Mucosa of rectum (tissue), 2 donors: Measurements from ENCODE around the gene KCTD16.

Experiments used
- H3K27ac ChIP-seq, 2 donors: one replicate each; pipeline ENCODE4 v1.7.0; 2013; ENCODE audit warnings: inconsistent platforms in 2 of 2, low read depth in 2 of 2, low read length in 2 of 2
- H3K27me3 ChIP-seq, 2 donors: one replicate each; pipeline ENCODE4 v1.7.0; 2013; ENCODE audit warnings: low read length in 2 of 2; ENCODE audit not compliant: control insufficient read depth in 2 of 2, insufficient read depth in 2 of 2
- H3K36me3 ChIP-seq, 2 donors: one replicate each; pipeline ENCODE4 v1.7.0; 2013; ENCODE audit warnings: low read length in 2 of 2; ENCODE audit not compliant: control insufficient read depth in 2 of 2, insufficient read depth in 2 of 2
- H3K4me1 ChIP-seq, 2 donors: one replicate each; pipeline ENCODE4 v1.7.0; 2013; ENCODE audit warnings: low read length in 2 of 2, mild to moderate bottlenecking in 1 of 2; ENCODE audit not compliant: control insufficient read depth in 2 of 2, insufficient read depth in 2 of 2
- H3K4me3 ChIP-seq, 2 donors: one replicate each; pipeline ENCODE4 v1.7.0; 2013; ENCODE audit warnings: low read length in 2 of 2
- H3K9ac ChIP-seq, 2 donors: one replicate each; pipeline ENCODE4 v1.7.0; 2013; ENCODE audit warnings: low read length in 2 of 2, low read depth in 1 of 2, mild to moderate bottlenecking in 1 of 2
- H3K9me3 ChIP-seq, 2 donors: one replicate each; pipeline ENCODE4 v1.7.0; 2013; ENCODE audit warnings: low read length in 2 of 2; ENCODE audit not compliant: control insufficient read depth in 2 of 2
- donor health status: healthy.
- donor health status: Normal muscosa, but diverticular disease.

The KCTD16 gene

DNA sequence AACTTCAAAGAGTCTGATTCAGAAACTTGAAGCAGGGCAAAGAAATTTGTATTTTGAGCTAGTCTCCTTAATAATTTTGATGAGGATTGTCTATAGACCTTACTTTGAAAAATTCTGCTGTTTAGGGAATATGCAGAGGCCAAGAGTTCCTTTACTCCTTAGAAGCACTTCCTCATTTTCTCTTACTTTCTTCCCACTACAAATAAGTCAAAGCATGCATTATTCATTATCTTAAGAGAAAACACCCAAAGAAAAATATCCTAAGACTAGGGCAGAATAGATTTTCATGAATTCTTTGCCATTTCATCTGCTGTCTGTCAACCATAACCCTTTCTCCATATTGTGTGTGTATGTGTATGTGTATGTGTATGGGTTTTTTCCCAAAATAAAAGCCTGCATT, 307.9 kb downstream of the KCTD16 start:
- Histone ChIP-seq H3K27ac (no peak overlapping the region), H3K27me3 (no peaks in the 10 kb centered on the region), H3K36me3 (no peaks in the 10 kb centered on the region), H3K9me3 (no peaks in the 10 kb centered on the region), H3K9ac (no peak overlapping the region), H3K4me3 (no peak overlapping the region), H3K4me1 (no peaks in the 10 kb centered on the region)

DNA sequence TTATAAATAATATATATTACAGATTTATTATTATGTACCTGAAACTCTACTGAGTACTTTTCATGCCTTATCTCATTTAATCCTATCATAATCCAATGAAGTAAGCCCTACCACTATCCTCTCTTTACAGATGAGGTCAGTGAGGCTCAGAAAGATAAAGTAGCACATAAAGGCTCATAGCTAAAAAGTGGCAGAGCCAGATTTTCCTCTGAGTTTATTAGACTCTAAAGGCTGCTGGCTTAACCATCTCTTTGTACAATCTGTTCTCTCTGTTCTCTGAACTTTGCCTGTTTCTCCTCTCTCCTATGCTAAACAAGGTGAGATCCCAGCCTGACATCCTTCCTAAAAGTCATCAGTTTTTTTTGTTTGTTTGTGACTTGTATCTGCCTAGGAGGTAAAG, 311.2 kb downstream of the KCTD16 start:
- Histone ChIP-seq H3K27me3 (no peaks in the 10 kb centered on the region), H3K4me1 (no peaks in the 10 kb centered on the region), H3K36me3 (no peaks in the 10 kb centered on the region), H3K27ac (no peak overlapping the region), H3K4me3 (no peak overlapping the region), H3K9ac (no peak overlapping the region), H3K9me3 (no peaks in the 10 kb centered on the region)

DNA sequence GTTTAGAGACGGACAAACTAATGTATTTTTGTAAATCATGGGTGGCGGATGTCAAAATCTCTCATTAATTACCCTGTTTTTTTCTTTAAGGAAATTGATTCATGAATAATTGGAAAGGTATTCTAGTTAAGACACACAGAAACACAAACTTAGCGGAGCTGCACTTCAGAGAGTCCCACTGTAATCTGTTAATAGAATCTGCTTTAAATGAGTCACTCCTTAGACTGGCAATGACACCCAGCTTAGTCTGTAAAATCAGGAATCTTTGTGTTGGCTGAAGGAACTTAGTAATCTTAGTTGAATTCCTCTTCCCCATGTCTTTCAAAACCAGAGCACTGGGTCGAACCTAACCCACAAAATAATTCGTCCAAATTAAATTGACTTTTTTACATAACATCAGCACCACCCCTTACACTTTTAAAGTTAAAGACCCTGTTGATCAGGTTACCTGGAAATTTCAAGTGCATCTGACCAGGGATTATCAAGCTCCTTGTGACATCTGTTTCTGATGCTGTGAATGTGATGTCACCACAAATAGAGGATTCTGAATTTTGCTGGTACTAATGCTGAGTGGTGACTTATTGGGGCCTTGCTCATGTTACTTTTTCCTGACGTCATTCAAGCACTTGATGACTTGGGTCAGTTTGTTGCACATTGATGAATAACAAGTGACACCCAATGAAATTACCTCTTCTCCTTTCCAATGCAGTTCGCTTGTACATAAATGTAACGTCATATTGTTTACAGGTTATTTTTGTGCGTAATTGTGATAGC, 313.6 kb downstream of the KCTD16 start:
- Histone ChIP-seq H3K4me3 (no peak overlapping the region), H3K9me3 (no peaks in the 10 kb centered on the region), H3K9ac (no peak overlapping the region), H3K36me3 (no peaks in the 10 kb centered on the region), H3K27ac (no peak overlapping the region), H3K27me3 (no peaks in the 10 kb centered on the region), H3K4me1 (no peaks in the 10 kb centered on the region)

DNA sequence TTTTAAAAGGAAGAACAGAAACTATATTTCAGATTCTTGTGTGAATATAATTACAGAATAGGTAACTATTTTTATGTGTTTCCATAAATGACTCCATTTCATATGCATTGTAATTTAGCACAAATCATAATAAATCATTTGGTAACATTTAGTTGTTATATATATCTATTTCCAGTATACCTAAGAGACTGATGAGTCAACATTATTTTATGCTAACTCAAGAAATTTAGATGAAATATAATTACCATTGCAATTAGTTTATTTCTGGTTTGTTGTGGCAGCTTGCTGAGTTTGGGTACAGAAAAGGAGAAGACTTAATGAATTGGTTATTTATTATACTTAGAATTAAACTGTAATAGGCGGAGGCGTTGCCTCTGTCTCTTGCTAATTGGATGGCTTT, 314.9 kb downstream of the KCTD16 start:
- Histone ChIP-seq H3K27ac (no peak overlapping the region), H3K36me3 (no peaks in the 10 kb centered on the region), H3K9ac (no peak overlapping the region), H3K4me3 (no peak overlapping the region), H3K27me3 (no peaks in the 10 kb centered on the region), H3K9me3 (no peaks in the 10 kb centered on the region), H3K4me1 (no peaks in the 10 kb centered on the region)

DNA sequence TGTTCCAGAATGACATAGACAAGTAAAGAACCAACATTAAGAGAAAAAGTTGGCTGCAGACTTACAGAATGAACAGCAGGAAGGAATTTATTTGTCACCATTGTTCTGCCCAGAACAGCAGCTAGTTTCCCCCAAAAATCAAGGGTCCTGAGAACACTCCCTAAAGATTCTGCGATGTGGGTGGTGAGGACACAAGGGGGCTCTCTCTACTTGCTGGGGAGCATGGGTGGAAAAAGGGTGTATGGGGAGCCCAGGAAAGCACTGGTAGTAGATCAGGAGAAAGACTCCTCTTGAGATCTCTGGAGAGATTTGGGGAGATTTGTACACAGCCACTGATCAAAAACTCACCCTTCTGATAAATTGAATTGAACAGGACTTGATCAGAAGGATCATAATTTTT, 316.5 kb downstream of the KCTD16 start:
- no peak overlapping the region for H3K9ac ChIP-seq
- H3K27ac ChIP-seq = no peak overlapping the region
- no peaks in the 10 kb centered on the region for H3K36me3 ChIP-seq
- H3K9me3 ChIP-seq = no peaks in the 10 kb centered on the region
- H3K4me1 ChIP-seq = no peaks in the 10 kb centered on the region
- H3K27me3 ChIP-seq = no peaks in the 10 kb centered on the region
- no peak overlapping the region for H3K4me3 ChIP-seq

DNA sequence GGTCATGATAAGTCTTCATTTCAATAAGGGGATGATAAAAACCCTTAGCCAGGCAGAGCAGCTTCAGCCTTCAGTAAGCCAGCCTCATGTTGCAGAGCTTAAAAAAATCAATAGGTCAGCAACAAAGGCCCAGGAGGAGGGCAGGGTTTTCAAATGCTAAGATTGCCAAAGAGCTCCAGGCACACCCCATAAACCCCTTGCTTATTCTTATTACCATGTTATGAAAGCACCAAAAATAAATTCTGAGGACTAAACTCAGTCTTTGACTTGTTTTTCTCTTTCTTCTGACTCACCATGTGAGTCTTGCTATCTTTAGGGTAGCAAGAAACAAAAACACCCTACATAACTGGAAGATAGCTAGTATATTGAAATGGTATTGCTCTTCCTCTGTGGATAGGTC, 317.1 kb downstream of the KCTD16 start:
- Histone ChIP-seq H3K9ac (no peak overlapping the region), H3K4me1 (no peaks in the 10 kb centered on the region), H3K36me3 (no peaks in the 10 kb centered on the region), H3K9me3 (no peaks in the 10 kb centered on the region), H3K27me3 (no peaks in the 10 kb centered on the region), H3K27ac (no peak overlapping the region), H3K4me3 (no peak overlapping the region)

DNA sequence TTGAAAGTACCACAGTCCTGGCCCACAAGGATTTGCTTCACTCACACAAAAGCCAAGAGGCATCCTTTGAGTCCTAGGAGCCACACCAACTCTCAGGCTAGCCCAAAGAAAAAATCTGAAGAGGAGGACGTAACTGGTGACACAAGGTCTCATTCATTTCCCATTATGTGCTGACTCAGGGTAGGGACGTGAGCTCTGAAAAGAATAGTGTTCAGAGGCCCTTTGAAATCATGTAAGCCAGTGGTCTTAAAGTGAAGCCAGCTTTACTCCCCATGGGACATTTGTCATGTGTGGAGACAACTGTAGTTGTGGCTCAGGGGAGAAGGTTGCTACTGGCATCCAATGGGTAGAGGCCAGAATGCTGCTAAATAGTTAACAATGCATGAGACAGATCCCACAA, 332.4 kb downstream of the KCTD16 start:
- H3K27ac ChIP-seq = no peak overlapping the region
- no peaks in the 10 kb centered on the region for H3K9me3 ChIP-seq
- H3K36me3 ChIP-seq = no peaks in the 10 kb centered on the region
- H3K4me1 ChIP-seq = no peaks in the 10 kb centered on the region
- no peaks in the 10 kb centered on the region for H3K27me3 ChIP-seq
- H3K9ac ChIP-seq = no peak overlapping the region
- H3K4me3 ChIP-seq = no peak overlapping the region

DNA sequence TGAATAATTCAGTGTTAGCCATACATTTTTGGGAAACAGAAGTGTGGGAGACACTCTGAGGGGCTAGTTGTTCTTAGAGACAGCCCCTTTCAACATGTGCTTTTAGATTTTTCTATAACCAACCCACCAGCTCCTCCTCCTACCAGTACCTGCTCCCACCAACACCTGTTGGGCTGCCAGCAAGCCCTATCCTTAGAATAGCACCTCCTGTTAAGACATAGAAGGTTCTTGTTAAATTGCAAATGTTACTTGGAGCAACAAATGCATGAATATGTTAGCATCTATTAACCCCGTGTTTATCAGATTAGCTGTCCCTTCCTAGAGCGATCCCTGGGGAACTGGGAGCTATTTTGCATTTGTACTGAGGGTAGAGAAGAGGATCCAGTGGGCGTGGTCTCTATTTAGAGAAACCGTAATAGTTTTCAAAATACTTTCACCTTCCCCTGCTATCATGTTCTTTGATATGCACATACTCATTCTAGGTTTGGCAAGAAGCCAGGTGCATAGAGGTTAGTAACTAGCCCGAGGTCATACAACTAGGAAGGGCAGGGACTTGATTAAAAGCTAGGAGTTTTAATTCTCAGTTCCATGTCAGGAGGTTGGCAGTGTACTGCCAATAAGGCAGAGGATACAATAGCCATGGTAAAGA, 334.4 kb downstream of the KCTD16 start:
- H3K4me1 ChIP-seq = no peaks in the 10 kb centered on the region
- H3K9me3 ChIP-seq = no peaks in the 10 kb centered on the region
- H3K9ac ChIP-seq = no peak overlapping the region
- H3K27ac ChIP-seq = no peak overlapping the region
- no peak overlapping the region for H3K4me3 ChIP-seq
- H3K36me3 ChIP-seq = no peaks in the 10 kb centered on the region
- H3K27me3 ChIP-seq = no peaks in the 10 kb centered on the region

DNA sequence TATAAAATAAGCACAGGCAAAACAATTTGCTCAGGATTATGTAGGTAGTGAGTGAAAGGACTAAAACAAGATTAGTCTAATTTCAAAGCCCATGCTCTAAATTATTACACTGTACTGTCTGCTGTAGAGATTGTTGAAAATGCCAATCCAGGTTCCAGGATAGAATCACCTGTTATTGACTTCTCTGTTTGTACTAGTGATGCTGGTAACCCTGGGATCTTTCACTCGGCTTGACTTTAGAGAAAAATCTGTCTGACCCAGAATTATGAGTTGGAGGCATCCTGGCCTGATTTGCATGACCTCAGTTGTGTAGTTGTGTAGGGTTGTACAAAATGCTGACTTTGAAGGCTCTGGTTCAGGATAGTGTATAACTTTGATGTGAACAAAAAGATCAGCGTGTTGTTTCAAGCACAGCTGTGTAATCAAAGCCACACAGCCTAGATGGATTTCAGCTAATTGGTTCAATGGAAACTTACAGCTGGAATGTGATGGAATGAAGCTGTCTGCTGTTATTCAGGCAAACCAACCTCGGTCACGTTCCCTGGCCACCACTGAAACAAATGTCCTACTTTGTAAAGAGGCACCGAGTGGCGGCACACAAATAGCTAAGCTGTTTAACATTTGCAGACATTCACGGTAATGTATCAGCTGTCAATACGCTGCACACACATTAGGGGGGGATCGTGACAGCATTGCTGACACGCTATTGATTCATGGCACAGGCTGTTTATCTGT, 340.3 kb downstream of the KCTD16 start:
- Histone ChIP-seq H3K9ac (no peak overlapping the region), H3K4me3 (no peak overlapping the region), H3K27ac (no peak overlapping the region), H3K9me3 (no peaks in the 10 kb centered on the region), H3K4me1 (no peaks in the 10 kb centered on the region), H3K36me3 (no peaks in the 10 kb centered on the region), H3K27me3 (no peaks in the 10 kb centered on the region)

DNA sequence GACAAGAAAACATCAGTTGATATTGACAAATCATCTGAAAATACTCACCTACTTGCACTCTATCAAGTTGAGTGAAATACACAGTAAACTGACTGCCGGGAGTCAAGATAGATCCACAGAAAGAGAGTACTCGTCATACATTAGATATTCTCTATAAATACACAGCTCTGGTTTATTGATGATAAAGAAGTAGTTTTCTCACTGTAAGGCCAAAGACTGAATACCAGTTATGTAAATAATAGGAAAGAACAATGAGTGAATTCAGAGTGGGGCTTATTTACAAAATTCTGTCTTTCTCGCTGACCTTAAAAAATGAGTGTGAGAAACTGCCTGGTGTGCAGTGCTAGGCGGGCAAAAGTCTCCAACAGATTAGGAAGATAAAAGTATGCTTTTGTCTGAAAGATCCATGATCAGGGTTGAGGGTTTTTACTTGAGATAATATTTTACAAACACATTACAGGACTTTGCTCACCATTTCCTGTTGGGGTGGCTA, 341.0 kb downstream of the KCTD16 start:
- no peak overlapping the region for H3K27ac ChIP-seq
- no peak overlapping the region for H3K4me3 ChIP-seq
- H3K36me3 ChIP-seq = no peaks in the 10 kb centered on the region
- no peaks in the 10 kb centered on the region for H3K4me1 ChIP-seq
- no peak overlapping the region for H3K9ac ChIP-seq
- no peaks in the 10 kb centered on the region for H3K9me3 ChIP-seq
- no peaks in the 10 kb centered on the region for H3K27me3 ChIP-seq
